Stimulated activated CD4-positive, alpha-beta T cell treated with anti-CD3 and anti-CD28 coated beads, Interleukin-1b, Interleukin-23, amount 100 ng/mL, for 4 hours (primary cell): Measurements from ENCODE around the gene TSPAN5.
"Not testable (repeated sequence)": the region's sequence is repeated elsewhere in the genome, so short reads cannot be mapped to it uniquely, and the experiment has no call there.

ENCODE experiments used
- DNase-seq, 2 donors: peaks; one replicate each; pipeline ENCODE4 v3.0.0-alpha.2; 2020; ENCODE audit warnings: low read depth in 2 of 2

TSPAN5 gene

DNA sequence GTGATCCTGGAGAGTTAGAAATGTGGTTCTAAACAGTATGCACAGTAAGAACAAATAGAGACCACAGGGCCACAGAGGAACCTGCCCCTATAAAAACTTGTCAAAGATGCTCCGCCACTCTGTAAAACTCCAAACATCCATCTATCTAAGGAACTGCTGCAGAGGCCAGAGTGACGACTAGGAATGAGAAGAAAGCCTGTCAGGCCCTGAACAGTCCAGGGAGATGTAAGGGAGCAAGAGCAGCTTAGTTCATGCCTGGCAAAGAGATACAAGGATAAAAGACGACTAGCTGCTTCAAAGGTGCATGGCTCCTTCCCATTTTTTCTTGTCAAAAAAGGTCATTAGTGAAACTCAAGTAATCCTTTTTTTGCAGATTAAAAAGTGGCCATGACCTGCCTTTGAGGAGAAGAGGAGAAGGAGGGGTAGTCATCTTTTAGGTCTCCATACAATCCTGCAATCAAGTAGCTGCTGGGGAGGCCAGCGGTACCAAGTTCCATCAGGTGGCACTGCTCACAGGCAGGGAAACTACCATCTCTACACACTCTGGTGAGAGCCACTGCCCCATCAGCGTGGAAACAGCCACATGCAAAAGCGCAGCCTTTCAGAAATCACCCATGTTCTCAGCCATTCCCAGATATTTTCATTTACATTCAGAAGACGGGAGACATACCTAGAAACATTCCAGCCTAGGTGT, 162.1 kb downstream of the TSPAN5 start:
- no peak for DNase-seq

DNA sequence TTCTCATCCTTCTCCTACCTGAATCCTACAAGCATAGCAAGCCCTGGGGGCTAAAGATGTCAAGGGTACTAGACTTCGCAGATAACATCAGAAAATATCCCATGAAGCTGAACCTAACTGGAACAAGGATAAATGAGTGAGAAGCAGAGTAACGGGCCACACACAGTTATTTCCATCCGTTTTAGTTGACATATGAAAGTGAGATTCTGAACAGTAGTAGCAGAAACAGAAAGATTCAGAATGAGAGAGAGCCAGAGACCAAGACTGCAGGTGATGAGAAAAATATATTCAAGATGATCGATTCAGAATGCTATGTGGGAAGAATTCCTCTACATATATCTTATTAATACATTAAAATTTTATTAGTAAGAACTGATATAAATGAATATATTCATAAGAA, 165.1 kb downstream of the TSPAN5 start:
- DNase-seq: no peak

DNA sequence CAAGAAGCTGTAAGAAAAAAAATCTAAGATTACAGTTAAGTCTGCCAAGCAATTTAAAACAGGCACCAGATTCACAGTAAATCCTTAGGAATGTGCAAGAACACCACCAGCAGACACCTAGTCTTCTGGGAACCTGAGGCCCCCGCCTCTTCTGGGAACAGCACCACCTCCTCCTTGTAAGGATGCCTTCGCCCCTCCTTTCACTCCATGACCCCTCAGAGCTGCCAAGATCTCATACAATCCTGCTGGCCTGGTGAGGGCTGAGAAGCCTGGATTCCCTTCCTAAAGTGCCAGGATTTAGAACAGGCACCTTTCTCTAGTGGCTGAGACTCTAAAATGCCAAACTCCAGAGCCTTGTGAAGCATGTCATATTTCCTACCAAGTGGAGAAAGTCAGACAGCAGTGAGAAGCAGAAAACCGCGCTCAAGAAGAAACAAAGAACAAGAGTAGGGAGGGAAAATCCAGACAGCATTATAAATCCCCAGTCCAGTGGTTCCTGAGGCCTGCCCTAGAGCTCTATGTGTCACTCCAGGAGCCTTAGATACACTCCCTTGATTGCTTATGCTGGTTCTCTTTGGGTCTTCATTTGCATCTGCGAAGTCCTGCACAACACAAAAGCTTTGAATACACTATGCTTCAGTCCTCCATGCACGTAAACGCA, 166.4 kb downstream of the TSPAN5 start:
- no peak for DNase-seq

DNA sequence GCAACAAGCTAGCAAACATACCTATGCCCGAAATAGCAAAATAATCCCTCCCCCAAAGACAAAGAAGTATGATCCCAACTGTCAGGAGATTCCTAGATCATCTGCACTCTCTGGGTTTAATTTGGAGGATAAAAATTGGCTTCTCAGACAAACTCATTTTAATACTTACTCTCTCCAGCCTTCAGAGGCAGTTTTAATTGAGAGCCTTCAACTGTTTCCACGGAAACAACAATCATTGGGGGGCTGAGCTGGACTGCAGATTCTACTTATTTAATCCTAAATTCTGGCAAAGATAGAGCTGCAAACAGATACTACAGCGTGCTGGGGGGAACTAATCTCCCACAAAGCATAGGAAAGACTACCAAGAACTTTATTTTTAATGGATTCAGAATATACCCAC, 168.2 kb downstream of the TSPAN5 start:
- DNase-seq: no peak

DNA sequence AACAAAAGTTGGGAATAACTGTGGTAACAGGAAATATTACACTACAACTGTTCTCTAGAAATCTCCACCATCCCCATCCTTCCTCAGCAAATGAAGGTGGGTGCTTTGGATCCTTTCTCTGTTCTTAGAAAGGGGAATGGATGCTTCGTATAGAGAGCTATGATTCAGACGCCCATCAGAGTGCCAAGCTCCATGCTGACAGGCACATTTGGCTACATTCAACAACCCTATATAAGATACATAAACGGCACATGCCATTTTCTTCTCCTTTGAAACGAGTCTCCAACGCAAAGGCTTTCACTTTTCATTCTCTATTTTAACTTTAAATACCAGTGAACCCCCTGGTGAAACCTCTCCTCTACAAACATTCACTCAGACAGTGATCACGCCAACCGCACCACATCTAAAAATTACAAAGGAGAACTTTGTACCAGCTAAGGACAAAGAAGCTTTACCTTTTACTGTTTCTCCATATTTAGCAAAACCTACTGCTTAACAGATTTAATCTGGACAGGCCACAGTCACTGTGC, 172.5 kb downstream of the TSPAN5 start:
- DNase-seq: no peak

DNA sequence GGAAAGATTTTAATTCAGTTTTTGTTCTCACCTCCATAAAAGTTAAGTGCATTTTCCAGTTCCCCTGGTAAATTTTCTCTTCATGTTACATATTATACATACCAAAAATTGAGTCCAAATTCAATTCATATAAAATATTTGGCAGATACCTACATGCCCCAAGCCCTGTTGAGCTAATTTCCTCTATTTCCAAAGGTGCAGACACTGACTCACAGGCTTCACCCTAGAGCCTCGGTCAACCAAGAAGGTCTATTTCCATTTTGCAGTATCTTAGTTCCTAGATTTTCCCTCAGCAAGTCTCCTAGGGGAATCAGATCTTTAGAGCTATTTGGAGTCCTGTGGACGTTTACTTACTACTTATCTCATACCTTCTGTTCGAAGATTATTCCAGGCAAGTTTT, 174.4 kb downstream of the TSPAN5 start:
- no peak for DNase-seq

DNA sequence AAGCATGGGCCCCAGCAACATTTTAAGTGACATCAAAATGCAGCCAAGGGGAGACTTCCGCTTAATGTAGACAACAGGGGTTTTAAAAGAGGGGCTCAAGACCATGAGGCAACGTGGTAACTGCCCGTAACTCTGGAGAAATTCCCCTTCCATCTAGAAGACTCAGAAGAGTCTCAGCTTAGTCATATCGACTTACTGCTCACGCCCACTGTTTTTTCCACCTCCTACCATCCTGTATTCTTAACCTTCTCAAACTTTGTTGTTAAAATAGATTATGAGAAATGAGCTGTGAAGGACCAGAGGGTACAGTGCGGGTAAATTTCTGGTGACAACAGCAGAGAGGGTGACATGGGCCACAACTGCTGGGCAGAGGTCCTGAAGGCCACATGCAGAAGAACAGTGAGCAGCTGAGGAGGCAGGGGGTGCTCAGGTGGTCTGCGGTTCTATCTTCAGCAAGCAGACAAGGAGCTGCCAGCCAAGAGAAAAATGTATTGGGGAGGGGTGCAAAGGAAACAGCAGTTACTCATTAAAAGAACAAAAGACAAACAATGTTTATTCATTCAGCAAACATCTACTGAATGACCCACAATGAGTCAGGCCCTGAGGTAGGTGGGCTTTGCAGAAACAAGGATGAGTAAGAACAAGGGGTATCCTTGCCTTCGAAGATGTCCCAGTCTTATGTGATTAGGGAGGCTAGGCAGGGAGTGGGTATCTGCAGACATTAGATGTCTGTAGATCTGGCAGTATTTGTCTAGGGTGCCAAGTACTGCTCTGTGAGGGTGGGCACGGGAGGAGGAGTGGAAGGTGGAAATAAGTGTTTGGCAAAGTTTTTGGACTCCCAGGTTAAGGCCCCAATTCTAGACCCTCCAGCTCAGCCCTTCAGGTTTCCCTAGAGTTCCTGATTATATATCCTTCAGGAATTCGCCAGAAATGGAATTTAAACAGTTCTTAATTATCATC, 175.3 kb downstream of the TSPAN5 start:
- peak in 1 of 2 donors; percentile 23 for DNase-seq

DNA sequence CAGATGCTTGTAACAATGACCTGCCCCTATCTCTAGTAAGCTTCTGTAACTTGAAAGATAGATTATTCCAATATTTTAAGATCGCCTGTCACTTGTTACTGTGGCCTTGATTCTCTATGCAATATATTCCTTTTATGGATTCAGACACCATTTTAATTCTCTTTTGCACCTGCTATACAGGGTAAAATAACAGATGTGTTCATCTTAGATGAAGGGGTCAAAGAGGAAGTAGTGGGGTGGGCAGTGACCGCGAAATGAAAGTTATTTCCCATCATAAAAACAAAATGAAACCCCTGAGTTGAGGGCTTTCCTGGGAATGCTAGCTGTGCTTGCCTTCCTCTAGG, 175.9 kb downstream of the TSPAN5 start:
- DNase-seq: no peak

DNA sequence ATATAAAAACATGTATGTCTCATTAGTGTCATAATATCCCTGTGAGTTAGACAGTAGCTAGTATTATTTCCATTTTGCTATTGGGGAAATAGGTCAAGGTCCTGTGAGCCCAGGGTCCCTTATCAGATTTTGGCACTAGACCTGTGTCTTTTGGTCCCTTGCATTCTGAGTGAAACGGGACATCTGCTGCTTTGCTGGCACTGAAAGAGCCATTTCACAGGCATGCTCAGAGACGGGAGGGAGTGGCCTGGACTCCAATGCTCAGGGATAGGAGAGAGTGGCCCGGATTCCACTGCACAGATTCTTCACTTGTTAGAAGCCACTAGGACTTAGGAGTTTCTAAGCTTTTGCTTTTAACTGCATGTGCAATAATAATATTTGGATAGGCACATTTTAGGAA, 177.2 kb downstream of the TSPAN5 start:
- DNase-seq: no peak

DNA sequence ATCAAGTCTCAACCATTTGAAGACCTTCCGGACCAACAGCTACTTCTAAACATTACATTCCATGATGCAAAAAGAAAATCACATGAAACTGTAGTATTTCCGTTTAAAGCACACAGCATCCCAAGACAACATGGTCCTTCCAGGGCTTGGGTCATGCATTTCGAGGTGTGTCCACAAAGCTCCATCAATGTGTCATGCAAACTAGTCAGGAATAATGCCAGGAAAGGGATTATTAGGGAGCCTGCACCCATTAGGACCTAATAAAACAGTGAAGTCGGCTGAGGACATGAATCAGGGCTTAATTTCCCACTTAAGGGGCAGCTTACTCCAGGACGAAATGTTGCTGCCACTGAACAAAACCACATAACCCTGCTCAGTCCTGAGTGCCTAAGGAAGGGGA, 177.9 kb downstream of the TSPAN5 start:
- DNase-seq: no peak

DNA sequence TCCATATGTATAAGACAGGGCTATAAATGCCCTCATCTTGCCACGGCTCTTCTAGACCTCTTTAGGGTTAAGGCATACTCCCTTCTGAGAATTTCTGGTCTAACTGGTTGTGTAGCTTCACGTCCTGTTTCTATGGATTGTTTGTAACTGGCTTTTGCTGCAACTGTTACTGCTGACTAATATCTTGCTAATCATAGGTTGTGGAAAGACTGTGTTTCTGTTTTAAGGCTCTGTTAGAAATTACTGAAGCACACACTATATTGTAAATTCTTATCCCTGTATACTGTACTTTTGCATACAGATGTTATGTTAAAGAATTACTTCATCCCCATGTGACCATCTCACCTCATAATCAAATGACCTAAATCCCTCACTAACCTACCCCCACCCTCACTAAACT, 178.8 kb downstream of the TSPAN5 start:
- DNase-seq: not testable (repeated sequence)

DNA sequence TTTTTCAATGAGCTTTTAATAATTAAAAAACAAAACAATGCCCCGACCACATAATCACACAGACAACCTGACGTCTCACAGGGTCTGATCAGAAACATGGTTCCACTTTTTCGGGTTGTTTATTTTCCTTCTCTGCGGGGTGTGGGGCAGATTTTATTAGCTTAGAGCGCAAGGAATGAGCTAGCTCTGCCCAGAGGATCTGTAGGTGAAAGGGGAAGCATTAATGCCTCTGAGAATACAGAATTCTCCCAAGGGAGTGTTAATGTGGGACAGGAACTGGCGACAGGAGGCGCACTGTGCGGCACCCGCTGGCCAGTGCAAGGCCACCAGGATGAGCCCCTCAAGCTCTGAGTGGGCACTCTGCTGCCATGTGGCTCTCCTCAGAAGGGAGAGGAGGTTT, 181.5 kb downstream of the TSPAN5 start:
- no peak for DNase-seq

DNA sequence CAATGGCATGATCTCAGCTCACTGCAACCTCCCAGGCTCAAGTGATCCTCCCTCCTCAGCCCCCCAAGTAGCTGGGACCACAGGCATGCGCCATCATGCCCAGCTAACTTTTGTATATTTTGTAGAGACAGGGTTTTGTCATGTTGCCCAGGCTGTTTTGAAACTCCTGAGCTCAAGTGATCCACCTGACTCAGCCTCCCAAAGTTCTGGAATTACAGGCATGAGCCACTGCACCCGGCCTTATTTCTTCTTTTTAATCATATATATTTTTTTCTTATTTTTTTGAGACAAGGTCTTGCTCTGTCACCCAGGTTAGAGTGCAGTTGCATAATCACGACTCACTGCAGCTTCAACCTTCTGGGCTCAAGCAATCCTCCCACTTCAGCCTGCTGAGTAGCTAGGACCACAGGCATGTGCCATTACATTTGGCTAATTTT, 184.0 kb downstream of the TSPAN5 start:
- DNase-seq: no peak

DNA sequence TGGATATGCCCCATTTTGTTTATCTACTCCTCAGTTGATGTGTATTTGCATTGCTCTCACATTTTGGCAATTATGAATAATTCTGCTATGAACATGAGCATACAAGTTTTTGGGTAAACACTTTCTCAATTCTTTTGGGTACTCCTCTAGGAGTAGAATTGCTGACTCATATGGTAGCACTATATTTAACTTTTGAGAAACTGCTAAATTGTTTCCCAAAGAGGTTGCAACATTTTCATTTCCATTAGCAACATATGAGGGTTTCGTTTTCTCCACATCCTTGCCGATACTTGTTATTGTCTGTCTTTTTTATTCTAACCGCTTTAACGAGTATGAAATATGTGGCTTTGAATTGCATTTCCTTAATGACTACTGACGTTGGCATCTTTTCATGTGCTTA, 185.4 kb downstream of the TSPAN5 start:
- DNase-seq: no peak

DNA sequence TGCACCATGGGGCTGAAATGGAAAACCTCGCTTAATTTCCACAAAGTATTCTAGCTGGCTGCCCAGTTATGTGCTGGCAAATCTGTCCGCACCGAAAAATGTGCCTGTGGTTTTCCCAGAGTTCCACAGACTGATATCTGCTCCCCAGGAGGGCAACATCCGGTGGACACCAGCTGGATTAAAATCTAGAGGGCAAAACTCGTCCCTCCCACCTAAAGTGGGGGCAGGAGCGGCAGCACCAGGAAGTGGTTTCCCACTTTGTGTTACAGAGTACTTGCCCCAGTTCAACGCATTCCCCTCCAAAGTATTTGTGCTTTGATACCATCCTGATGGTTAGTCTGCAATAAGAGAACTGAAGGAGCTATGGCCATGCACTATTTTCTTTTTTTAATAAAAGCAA, 187.6 kb downstream of the TSPAN5 start:
- no peak for DNase-seq

DNA sequence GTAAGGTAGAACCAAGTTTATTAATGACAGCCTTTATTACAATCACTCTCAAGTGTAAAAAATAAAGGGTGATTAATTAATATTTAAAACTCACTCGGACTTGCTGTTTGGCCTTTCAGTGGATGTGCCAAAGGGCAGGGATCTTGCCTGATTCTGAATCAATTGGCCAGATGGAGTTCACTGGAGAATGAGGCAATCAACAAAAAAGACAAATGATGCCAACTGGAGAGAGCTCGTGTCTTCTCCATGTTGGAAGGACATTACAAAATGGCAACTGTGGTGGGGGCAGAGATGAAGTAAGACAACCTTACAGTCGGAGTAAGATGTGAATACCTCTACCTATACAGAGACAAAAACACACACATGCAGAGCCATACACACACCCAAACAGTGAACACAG, 188.0 kb downstream of the TSPAN5 start:
- DNase-seq: no peak

DNA sequence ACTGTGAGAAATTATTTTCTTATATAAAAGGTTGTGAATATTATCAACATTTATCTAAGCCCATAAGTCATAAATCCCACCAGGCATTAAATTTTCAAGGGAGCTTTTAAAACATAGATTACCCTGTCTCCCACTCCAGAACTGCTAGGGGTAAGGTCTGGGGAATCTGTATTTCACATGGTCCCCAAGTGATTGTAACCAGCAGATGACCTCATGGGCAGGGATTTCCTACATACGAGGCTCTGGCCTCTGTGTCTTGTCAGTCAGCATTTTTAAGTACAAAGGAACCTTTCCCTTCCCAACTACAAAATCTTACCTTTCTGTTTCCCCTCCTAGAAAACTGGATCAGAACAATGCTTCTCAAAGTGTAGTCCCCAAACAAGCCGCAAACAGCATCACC, 188.6 kb downstream of the TSPAN5 start:
- DNase-seq: no peak

DNA sequence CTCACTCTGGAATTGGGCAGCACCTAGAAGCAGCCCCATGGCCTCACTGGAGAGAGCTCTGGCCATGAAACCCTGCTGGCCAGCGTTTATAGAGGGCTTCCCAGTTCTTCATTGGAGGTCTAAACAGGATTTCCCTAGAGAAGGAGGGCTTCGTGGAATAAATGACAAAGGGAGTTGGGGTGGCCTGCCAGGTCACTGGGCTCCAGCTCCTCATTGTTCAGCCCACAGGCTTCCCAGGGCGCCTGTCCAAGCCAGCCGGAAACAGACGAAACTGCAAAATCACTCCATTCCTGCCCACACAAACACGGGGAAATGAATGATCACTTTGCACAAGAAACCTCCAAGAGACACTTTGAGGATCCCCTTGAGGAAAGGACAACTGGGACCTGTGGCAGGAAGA, 189.7 kb downstream of the TSPAN5 start:
- no peak for DNase-seq

DNA sequence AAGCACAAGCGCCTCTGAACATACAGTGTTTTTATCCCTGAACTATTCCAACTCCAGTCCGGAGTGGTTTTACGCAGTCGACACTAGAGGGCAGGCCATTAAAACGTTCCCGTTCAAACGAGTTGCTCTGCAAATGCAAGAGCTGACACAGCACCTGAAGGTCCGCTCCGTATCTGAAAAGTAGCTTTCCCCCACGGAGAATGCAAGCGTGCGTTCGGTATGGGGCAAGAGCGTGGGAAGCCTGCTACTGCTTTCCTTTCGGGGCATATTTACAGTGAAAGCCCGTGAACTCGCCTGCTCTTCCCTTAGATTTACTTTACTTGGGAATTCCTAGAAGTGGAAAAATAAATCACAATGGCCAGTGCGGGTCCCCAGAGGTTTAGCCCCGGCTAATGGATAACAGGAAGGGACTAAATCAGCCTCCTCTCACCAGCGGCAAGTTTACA, 190.8 kb downstream of the TSPAN5 start:
- DNase-seq: peak; percentile 43 to 62

DNA sequence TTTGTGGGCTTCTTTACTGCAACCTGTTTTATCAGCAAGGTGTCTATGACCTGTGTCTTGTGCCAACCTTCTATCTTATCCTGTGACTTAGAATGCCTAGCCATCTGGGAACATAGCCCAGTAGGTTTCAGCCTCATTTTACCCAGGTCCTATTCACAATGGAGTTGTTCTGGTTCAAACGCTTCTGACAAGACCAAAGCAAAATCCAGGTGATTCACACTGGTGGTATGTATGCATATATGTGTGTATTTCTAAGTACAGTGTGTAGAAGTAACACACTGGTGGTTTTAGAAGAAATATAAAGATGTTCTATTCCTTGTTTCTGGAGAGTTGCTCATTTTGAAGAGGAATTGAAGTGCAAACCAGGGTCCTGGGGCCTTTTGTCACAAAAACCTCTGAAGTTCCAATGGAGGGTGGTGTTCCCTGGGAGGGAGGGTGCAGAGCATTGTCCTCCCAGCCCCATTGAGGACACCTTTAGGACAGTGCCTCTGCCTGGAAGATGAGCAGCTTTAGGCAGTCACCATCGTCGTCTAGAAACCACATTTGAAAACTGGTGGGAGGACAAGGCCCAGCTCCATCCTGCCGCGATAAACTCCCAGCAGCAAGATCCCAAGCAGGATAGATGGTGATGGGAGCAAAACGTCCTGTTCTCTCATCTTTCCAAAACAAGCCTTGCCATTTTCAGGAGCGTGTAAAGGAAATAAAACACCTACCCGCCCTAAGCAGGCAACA, 191.4 kb downstream of the TSPAN5 start:
- no peak for DNase-seq

DNA sequence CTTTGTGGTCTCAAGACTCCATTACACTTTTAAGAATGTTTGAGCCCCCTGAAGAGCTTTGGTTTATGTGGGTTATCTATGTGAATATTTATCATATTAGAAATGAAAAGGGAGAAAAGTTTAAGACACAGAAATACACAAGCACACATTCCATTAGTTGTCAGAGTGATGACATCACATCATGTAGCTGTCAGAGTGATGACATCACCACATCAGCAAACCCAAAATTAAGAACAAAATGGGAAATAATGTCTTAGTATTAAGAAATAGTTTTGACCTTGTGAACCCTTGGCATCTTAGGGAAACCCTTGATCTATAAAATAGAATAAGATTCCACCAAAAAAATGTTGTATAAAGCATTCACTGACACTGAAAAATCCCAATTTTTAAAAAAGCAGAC, 195.9 kb downstream of the TSPAN5 start:
- no peak for DNase-seq
